ENCODE measurements around the gene USP25.

DNA sequence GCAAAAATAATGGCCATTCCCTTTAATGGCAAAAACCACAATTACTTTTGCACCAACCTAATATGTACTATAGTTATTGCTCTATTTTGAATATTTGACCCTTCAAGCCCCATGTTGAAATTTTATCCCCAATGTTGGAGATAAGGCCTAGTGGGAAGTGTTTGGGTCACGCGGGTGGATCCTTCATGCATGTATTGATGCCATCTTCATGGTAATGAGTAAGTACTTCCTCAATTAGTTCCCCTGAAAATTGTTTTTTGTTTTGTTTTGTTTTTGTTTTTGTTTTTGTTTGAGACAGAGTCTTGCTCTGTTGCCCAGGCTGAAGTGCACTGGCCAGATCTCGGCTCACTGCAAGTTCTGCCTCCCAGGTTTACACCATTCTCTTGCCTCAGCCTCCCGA is 9.8 kb upstream of the USP25 start:
- TF ChIP-seq POLR2A (IDR thresholded peaks at IDR 0.05): no peak
- TF ChIP-seq, protein P1, sequence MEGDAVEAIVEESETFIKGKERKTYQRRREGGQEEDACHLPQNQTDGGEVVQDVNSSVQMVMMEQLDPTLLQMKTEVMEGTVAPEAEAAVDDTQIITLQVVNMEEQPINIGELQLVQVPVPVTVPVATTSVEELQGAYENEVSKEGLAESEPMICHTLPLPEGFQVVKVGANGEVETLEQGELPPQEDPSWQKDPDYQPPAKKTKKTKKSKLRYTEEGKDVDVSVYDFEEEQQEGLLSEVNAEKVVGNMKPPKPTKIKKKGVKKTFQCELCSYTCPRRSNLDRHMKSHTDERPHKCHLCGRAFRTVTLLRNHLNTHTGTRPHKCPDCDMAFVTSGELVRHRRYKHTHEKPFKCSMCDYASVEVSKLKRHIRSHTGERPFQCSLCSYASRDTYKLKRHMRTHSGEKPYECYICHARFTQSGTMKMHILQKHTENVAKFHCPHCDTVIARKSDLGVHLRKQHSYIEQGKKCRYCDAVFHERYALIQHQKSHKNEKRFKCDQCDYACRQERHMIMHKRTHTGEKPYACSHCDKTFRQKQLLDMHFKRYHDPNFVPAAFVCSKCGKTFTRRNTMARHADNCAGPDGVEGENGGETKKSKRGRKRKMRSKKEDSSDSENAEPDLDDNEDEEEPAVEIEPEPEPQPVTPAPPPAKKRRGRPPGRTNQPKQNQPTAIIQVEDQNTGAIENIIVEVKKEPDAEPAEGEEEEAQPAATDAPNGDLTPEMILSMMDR (IDR thresholded peaks at IDR 0.05): no peak
- no peak for TF ChIP-seq EP300 (IDR thresholded peaks at IDR 0.05)
- TF ChIP-seq POLR2AphosphoS5 (IDR thresholded peaks at IDR 0.05): no peak
